Endodermal cell (in vitro differentiated cells): ENCODE measurements around the gene TLX1. TPM values are rescaled to one million over a fixed set of nuclear protein-coding genes. Genes with fewer than 3 reads are reported as not detected.

Experiments
- DNase-seq: peaks from one replicate; pipeline ENCODE4 v3.0.0-alpha.2; 2017
- H3K27ac ChIP-seq: 2 replicates; pipeline ENCODE4 v1.5.1; 2013; ENCODE audit warnings: mild to moderate bottlenecking, low read depth, low read length, moderate library complexity
- H3K27me3 ChIP-seq: 2 replicates; pipeline ENCODE4 v1.6.1; 2013; ENCODE audit warnings: mild to moderate bottlenecking, low read length, moderate library complexity; ENCODE audit not compliant: insufficient read depth, control insufficient read depth, poor library complexity, severe bottlenecking
- H3K36me3 ChIP-seq: 2 replicates; pipeline ENCODE4 v1.7.0; 2013; ENCODE audit warnings: mild to moderate bottlenecking, low read length, moderate library complexity; ENCODE audit not compliant: control insufficient read depth, insufficient read depth
- H3K4me1 ChIP-seq: one replicate; pipeline ENCODE4 v1.7.0; 2013; ENCODE audit warnings: low read length; ENCODE audit not compliant: control insufficient read depth, insufficient read depth
- H3K4me3 ChIP-seq: 2 replicates; pipeline ENCODE4 v1.5.1; 2013; ENCODE audit warnings: mild to moderate bottlenecking, low read length, moderate library complexity
- H3K9ac ChIP-seq: 2 replicates; pipeline ENCODE4 v1.6.1; 2013; ENCODE audit warnings: mild to moderate bottlenecking, low read length, moderate library complexity; ENCODE audit not compliant: poor library complexity, severe bottlenecking; ENCODE audit errors: extremely low read depth
- H3K9me3 ChIP-seq: 2 replicates; pipeline ENCODE4 v1.6.1; 2013; ENCODE audit warnings: mild to moderate bottlenecking, low read length, moderate library complexity; ENCODE audit not compliant: control insufficient read depth
- H3K27ac Mint-ChIP-seq: 2 replicates; pipeline ENCODE4 v1.8.0; 2020; ENCODE audit warnings: mixed read lengths
- H3K27me3 Mint-ChIP-seq: 2 replicates; pipeline ENCODE4 v1.8.0; 2021; ENCODE audit warnings: mild to moderate bottlenecking, mixed read lengths; ENCODE audit not compliant: insufficient read depth
- H3K36me3 Mint-ChIP-seq: 2 replicates; pipeline ENCODE4 v1.8.0; 2020; ENCODE audit warnings: low read depth, mixed read lengths
- H3K4me1 Mint-ChIP-seq: 2 replicates; pipeline ENCODE4 v1.8.0; 2020; ENCODE audit warnings: mixed read lengths
- H3K4me3 Mint-ChIP-seq: 2 replicates; pipeline ENCODE4 v1.8.0; 2020; ENCODE audit warnings: mild to moderate bottlenecking, moderate library complexity, mixed read lengths
- H3K9me3 Mint-ChIP-seq: 2 replicates; pipeline ENCODE4 v1.8.0; 2020; ENCODE audit warnings: mild to moderate bottlenecking, mixed read lengths
- WGBS, 2 experiments: methylation state at CpG; one replicate each; pipeline versions ENCODE4 v1.1.5 to v1.1.7; 2013; ENCODE audit warnings: missing lambda C conversion rate in 2 of 2, mixed read lengths in 1 of 2; ENCODE audit not compliant: insufficient coverage in 1 of 2, insufficient read length in 1 of 2; 5-methylcytosine and 5-hydroxymethylcytosine counted together
- total RNA-seq, 2 donors: library from RNA; stranded (reverse); fragmentation: NEBNext Ultra II Directional in 1 of 2; extraction: Animal tissue kit (Norgen Biotek cat#: 25700) in 1 of 2; gene quantifications; 2 replicates in 1 of 2; 3 replicates in 1 of 2; pipeline ENCODE4 v1.2.1, GENCODE V29; 2021
- TF ChIP-seq, protein P1 (sequence below): fragments of 200-600 bp; sonication (generic); conservative IDR thresholded peaks from 2 replicates; pipeline ENCODE4 v1.5.0; 2021; ENCODE audit warnings: antibody characterized with exemption, mild to moderate bottlenecking

Gene TLX1
- total RNA-seq, 2 donors from 2014 or later, result not detected

- 19 to 20% methylated on average over 5 to 8 of the region's 8 CpGs for WGBS, 2 experiments
- H3K4me1 Mint-ChIP-seq, result peaks cover 19% of the 10 kb centered on the region
These were observed 7.8 kb downstream of the TLX1 start for GRCh38 chr10:101138788-101139420.

GRCh38 chr10:101139421-101139911 is 8.4 kb downstream of the TLX1 start:
- DNase-seq, result peak; percentile 88
- Histone ChIP-seq H3K27me3 (peaks cover 100% of the 10 kb centered on the region), H3K4me3 (no peak overlapping the region)

More at GRCh38 chr10:101138788-101139420, 7.8 kb downstream of the TLX1 start:
- no peaks in the 10 kb centered on the region for H3K9me3 Mint-ChIP-seq
- H3K4me1 ChIP-seq, result no peaks in the 10 kb centered on the region
- TF ChIP-seq, protein P1, sequence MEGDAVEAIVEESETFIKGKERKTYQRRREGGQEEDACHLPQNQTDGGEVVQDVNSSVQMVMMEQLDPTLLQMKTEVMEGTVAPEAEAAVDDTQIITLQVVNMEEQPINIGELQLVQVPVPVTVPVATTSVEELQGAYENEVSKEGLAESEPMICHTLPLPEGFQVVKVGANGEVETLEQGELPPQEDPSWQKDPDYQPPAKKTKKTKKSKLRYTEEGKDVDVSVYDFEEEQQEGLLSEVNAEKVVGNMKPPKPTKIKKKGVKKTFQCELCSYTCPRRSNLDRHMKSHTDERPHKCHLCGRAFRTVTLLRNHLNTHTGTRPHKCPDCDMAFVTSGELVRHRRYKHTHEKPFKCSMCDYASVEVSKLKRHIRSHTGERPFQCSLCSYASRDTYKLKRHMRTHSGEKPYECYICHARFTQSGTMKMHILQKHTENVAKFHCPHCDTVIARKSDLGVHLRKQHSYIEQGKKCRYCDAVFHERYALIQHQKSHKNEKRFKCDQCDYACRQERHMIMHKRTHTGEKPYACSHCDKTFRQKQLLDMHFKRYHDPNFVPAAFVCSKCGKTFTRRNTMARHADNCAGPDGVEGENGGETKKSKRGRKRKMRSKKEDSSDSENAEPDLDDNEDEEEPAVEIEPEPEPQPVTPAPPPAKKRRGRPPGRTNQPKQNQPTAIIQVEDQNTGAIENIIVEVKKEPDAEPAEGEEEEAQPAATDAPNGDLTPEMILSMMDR, result no peak
- H3K9me3 ChIP-seq, result no peaks in the 10 kb centered on the region
- H3K36me3 Mint-ChIP-seq, result no peaks in the 10 kb centered on the region
- no peak for DNase-seq
- peaks cover 100% of the 10 kb centered on the region for H3K27me3 ChIP-seq
- no peak overlapping the region for H3K27ac Mint-ChIP-seq
- H3K4me3 Mint-ChIP-seq, result no peak overlapping the region
- H3K27me3 Mint-ChIP-seq, result peaks cover 100% of the 10 kb centered on the region
- no peak overlapping the region for H3K9ac ChIP-seq
- no peak overlapping the region for H3K4me3 ChIP-seq
- no peak overlapping the region for H3K27ac ChIP-seq
- H3K36me3 ChIP-seq, result no peaks in the 10 kb centered on the region

GRCh38 chr10:101140084-101140949 is 9.2 kb downstream of the TLX1 start:
- H3K27me3 Mint-ChIP-seq, result peaks cover 100% of the 10 kb centered on the region
- H3K36me3 Mint-ChIP-seq, result no peaks in the 10 kb centered on the region
- Histone ChIP-seq H3K9ac (no peak overlapping the region), H3K4me1 (no peaks in the 10 kb centered on the region), H3K4me3 (no peak overlapping the region), H3K27ac (no peak overlapping the region), H3K27me3 (peaks cover 100% of the 10 kb centered on the region), H3K9me3 (no peaks in the 10 kb centered on the region), H3K36me3 (no peaks in the 10 kb centered on the region)
- no peak overlapping the region for H3K27ac Mint-ChIP-seq
- TF ChIP-seq, protein P1, result no peak
- H3K4me1 Mint-ChIP-seq, result peaks cover 11% of the 10 kb centered on the region
- H3K9me3 Mint-ChIP-seq, result no peaks in the 10 kb centered on the region
- peak; percentile 70 for DNase-seq
- peak overlapping the region; percentile 38 for H3K4me3 Mint-ChIP-seq
- 4 to 6% methylated on average over 31 to 65 of the region's 65 CpGs for whole genome bisulfite sequencing, 2 experiments

More at GRCh38 chr10:101139421-101139911, 8.4 kb downstream of the TLX1 start:
- Histone ChIP-seq H3K9ac (no peak overlapping the region), H3K27ac (no peak overlapping the region), H3K9me3 (no peaks in the 10 kb centered on the region), H3K4me1 (no peaks in the 10 kb centered on the region), H3K36me3 (no peaks in the 10 kb centered on the region)
- Mint-ChIP-seq H3K27ac (no peak overlapping the region), H3K4me1 (peaks cover 17% of the 10 kb centered on the region), H3K36me3 (no peaks in the 10 kb centered on the region), H3K4me3 (peak overlapping the region; percentile 38), H3K27me3 (peaks cover 100% of the 10 kb centered on the region), H3K9me3 (no peaks in the 10 kb centered on the region)
- TF ChIP-seq, protein P1, result peak; percentile 74
- WGBS, 2 experiments, result 4 to 5% methylated on average over 15 to 30 of the region's 30 CpGs
